NB4 (cell line): ENCODE measurements around the gene PDCD6IP.
"Not testable (repeated sequence)": the region's sequence is repeated elsewhere in the genome, so short reads cannot be mapped to it uniquely, and the experiment has no call there.

ENCODE experiments used
- DNase-seq: peaks from one replicate; pipeline ENCODE4 v3.0.0; 2010; ENCODE audit warnings: low read depth
- H3K4me3 ChIP-seq: one replicate; pipeline ENCODE4 v1.5.1; 2011; ENCODE audit warnings: mild to moderate bottlenecking, low read depth, low read length, moderate library complexity
- CTCF ChIP-seq: IDR thresholded peaks from one replicate; pipeline ENCODE4 v1.5.1; 2012; ENCODE audit warnings: low read depth, low read length
- MAX ChIP-seq: IDR thresholded peaks from 2 replicates; pipeline ENCODE4 v1.6.1; 2011; ENCODE audit warnings: low read depth, low read length
- MYC ChIP-seq: IDR thresholded peaks from 2 replicates; pipeline ENCODE4 v1.6.1; 2011; ENCODE audit warnings: low read depth, low read length
- POLR2A ChIP-seq: IDR thresholded peaks from 2 replicates; pipeline ENCODE4 v1.6.1; 2011; ENCODE audit warnings: mild to moderate bottlenecking; ENCODE audit not compliant: insufficient read length; ENCODE audit errors: extremely low read depth

The PDCD6IP gene

GRCh38 chr3:33855884-33856546, 57.6 kb downstream of the PDCD6IP start:
- H3K4me3 ChIP-seq, result no peak overlapping the region
- no peak for DNase-seq
- TF ChIP-seq MAX, result no peak
- TF ChIP-seq MYC, result no peak
- TF ChIP-seq CTCF, result no peak
- TF ChIP-seq POLR2A, result no peak

- DNase-seq, H3K4me3 ChIP-seq: not testable (repeated sequence)
Measured at GRCh38 chr3:33857701-33858100, 59.3 kb downstream of the PDCD6IP start.

GRCh38 chr3:33858131-33858530, 59.7 kb downstream of the PDCD6IP start:
- TF ChIP-seq MAX (no peak), CTCF (no peak), MYC (no peak), POLR2A (no peak)
- H3K4me3 ChIP-seq, result no peak overlapping the region
- DNase-seq, result no peak

GRCh38 chr3:33860373-33861050, 62.1 kb downstream of the PDCD6IP start:
- TF ChIP-seq POLR2A (no peak), CTCF (no peak), MAX (no peak), MYC (no peak)
- no peak for DNase-seq
- no peak overlapping the region for H3K4me3 ChIP-seq

GRCh38 chr3:33865133-33865532, 66.7 kb downstream of the PDCD6IP start:
- no peak for DNase-seq
- TF ChIP-seq MAX (no peak), MYC (no peak), CTCF (no peak)
- no peak overlapping the region for H3K4me3 ChIP-seq

GRCh38 chr3:33868309-33868708, 69.9 kb downstream of the PDCD6IP start:
- no peak for DNase-seq
- H3K4me3 ChIP-seq, result no peak overlapping the region
- TF ChIP-seq POLR2A, result no peak
- no peak for TF ChIP-seq MAX

GRCh38 chr3:33869977-33870376, 71.5 kb downstream of the PDCD6IP start:
- TF ChIP-seq CTCF (no peak), MAX (no peak), POLR2A (no peak), MYC (no peak)

More at GRCh38 chr3:33869977-33870376, 71.5 kb downstream of the PDCD6IP start:
- H3K4me3 ChIP-seq, result no peak overlapping the region
- no peak for DNase-seq
